T-helper 1 cell treated with Interleukin-12 subunit alpha and Interleukin-12 subunit beta and Interleukin-4 antibody, amounts not matched to agents 30 μg/mL and 1 μg/mL, for 36 hours (primary cell): ENCODE data around the gene CLIP4.

Experiments
- H3K27ac Mint-ChIP-seq: one replicate; pipeline ENCODE4 v1.8.0; 2021; ENCODE audit warnings: mild to moderate bottlenecking, mixed read lengths
- H3K27me3 Mint-ChIP-seq: one replicate; pipeline ENCODE4 v1.8.0; 2021; ENCODE audit warnings: low read depth, mixed read lengths
- H3K36me3 Mint-ChIP-seq: one replicate; pipeline ENCODE4 v1.8.0; 2021; ENCODE audit warnings: low read depth, mixed read lengths
- H3K4me1 Mint-ChIP-seq: one replicate; pipeline ENCODE4 v1.8.0; 2021; ENCODE audit warnings: low read depth, mixed read lengths
- H3K4me3 Mint-ChIP-seq: one replicate; pipeline ENCODE4 v1.8.0; 2021; ENCODE audit warnings: mild to moderate bottlenecking, moderate library complexity, mixed read lengths
- H3K9me3 Mint-ChIP-seq: one replicate; pipeline ENCODE4 v1.8.0; 2021; ENCODE audit warnings: mixed read lengths

The CLIP4 gene

DNA sequence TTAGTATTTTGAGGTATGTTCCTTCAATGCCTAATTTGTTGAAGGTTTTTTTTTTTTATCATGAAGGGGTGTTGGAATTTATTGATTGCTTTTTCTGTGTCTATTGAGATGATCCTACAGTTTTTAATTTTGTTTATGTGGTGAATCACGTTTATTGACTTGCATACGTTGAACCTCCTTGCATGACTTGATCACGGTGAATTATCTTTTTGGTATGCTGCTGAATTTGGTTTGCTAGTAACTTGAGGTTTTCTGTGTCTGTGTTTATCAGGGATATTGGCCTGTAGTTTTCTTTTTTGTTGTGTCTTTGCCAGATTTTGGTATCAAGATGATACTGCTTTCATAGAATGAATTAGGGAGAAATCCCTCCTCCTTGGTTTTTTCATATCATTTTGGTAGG is 23.9 kb downstream of the CLIP4 start:
- peaks cover 27% of the 10 kb centered on the region for H3K9me3 Mint-ChIP-seq
- H3K4me1 Mint-ChIP-seq: peaks cover 18% of the 10 kb centered on the region
- no peak overlapping the region for H3K27ac Mint-ChIP-seq
- H3K36me3 Mint-ChIP-seq: peaks cover 65% of the 10 kb centered on the region
- no peaks in the 10 kb centered on the region for H3K27me3 Mint-ChIP-seq
- H3K4me3 Mint-ChIP-seq: no peak overlapping the region

DNA sequence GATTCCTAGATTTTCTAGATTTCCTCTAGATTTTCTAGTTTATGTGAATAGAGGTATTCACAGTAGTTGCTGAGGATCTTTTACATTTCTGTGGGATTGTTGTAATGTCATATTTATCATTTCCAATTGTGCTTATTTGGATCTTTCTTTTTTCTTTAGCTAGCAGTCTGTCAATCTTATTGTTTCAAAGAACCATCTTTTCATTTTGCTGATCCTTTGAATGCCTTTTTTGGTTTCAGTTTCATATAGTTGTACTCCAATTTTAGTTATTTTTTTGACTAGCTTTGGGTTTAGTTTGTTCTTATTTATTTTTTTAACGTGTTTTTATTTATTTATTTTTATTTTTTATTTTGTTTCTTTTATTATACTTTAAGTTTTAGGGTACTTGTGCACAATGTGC is 24.5 kb downstream of the CLIP4 start:
- H3K4me3 Mint-ChIP-seq: no peak overlapping the region
- H3K36me3 Mint-ChIP-seq: peaks cover 64% of the 10 kb centered on the region
- H3K27ac Mint-ChIP-seq: no peak overlapping the region
- no peaks in the 10 kb centered on the region for H3K27me3 Mint-ChIP-seq
- peaks cover 27% of the 10 kb centered on the region for H3K9me3 Mint-ChIP-seq
- H3K4me1 Mint-ChIP-seq: peaks cover 18% of the 10 kb centered on the region

DNA sequence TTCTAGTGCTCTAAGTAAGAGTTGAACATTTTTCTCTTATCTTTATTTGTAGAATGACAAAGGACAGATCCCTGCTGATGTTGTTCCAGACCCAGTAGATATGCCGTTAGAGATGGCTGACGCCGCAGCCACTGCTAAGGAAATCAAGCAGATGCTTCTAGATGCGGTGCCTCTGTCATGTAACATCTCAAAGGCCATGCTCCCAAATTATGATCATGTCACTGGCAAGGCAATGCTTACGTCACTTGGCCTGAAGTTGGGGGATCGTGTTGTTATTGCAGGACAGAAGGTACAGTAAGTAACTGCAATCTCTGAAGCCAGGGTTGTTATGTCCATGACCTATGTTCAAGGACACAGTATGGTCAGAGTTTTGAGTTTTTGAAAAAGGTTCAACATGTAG is 28.4 kb downstream of the CLIP4 start:
- Mint-ChIP-seq H3K27ac (no peak overlapping the region), H3K36me3 (peaks cover 53% of the 10 kb centered on the region), H3K27me3 (no peaks in the 10 kb centered on the region), H3K4me3 (no peak overlapping the region), H3K4me1 (peaks cover 18% of the 10 kb centered on the region), H3K9me3 (peaks cover 17% of the 10 kb centered on the region)

DNA sequence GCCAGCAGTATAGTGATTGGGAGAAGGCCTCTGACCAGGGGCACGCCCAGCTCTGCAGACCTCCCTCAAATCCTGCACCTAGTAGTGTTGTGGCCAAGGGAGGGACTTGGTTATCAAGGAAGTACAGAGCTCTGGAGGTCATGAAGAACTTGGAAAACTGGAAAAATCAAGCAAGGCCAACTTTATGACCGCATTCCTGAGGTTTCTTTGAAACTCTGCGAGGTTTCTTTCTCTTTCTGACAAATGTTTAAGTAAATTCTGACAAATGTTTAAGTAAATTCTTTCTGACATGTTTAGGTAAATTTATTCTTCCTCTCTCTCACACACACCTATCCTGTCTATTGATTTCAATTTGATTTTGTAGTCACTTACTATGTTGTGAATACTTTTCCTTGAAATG is 31.0 kb downstream of the CLIP4 start:
- Mint-ChIP-seq H3K9me3 (peaks cover 1% of the 10 kb centered on the region), H3K36me3 (peaks cover 38% of the 10 kb centered on the region), H3K27ac (no peak overlapping the region), H3K27me3 (no peaks in the 10 kb centered on the region), H3K4me1 (peaks cover 5% of the 10 kb centered on the region), H3K4me3 (no peak overlapping the region)

DNA sequence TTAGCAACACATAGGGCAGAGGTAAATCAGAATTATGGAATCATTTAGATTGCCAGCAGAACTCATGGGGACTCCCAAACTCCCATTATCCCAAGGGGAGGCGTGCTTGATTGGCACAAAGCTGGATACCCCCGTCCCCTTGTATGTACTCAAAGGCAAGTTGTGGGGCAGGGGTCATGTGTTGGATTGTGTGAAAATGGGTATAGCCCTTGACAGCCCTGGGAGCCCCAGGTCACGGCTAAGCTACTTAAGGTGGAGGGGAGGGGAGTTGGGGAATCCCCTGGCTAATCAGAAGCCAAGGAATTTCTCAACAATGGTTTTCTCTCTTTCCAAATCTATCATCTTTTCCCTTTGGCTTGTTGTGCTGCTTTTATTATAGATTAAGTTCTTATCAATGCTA is 32.7 kb downstream of the CLIP4 start:
- peaks cover 44% of the 10 kb centered on the region for H3K36me3 Mint-ChIP-seq
- H3K27me3 Mint-ChIP-seq: no peaks in the 10 kb centered on the region
- no peaks in the 10 kb centered on the region for H3K9me3 Mint-ChIP-seq

DNA sequence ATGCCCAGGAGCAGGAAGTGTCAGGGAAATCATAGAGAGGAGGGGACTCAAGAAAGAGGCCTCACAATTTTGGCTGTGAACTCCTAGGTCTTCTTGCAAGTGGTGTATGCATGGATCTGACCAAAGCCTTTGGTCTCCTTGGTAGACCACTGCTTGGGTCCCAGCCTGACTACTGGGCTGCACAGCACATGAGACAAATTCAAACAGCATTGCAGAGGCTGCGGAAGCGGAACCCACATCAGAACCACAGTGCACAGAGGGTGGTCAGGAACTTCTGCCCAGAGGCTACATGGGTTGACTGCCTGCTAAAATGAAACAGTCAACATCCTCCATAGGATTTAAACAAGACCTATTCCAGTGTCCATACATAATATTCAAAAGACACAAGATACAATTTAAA is 39.4 kb downstream of the CLIP4 start:
- peaks cover 50% of the 10 kb centered on the region for H3K36me3 Mint-ChIP-seq
- no peaks in the 10 kb centered on the region for H3K9me3 Mint-ChIP-seq
- no peak overlapping the region for H3K27ac Mint-ChIP-seq
- no peak overlapping the region for H3K4me3 Mint-ChIP-seq
- H3K4me1 Mint-ChIP-seq: peaks cover 4% of the 10 kb centered on the region
- no peaks in the 10 kb centered on the region for H3K27me3 Mint-ChIP-seq

More for the DNA sequence above, 32.7 kb downstream of the CLIP4 start:
- Mint-ChIP-seq H3K4me1 (peaks cover 2% of the 10 kb centered on the region), H3K4me3 (no peak overlapping the region), H3K27ac (no peak overlapping the region)

DNA sequence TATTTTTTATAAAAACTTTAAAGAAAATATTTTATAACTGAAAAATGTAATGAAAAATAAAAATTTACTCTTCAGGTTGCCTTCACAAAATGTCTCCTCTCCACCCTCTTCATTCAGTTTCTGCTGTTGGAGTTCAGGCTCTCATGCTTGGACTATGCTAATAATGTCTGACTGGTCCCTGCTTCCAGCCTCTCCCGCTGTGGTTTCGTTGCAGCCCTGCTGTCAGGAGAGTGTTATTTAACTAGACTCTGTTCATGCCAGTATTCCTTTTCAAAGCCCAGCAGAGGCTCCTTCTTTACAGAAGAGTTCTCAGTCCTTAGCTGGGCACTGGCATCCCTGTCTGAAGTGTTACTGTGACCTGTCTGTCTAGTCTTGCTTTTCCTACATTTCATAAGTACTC is 40.4 kb downstream of the CLIP4 start:
- no peak overlapping the region for H3K4me3 Mint-ChIP-seq
- no peaks in the 10 kb centered on the region for H3K27me3 Mint-ChIP-seq
- H3K4me1 Mint-ChIP-seq: peaks cover 3% of the 10 kb centered on the region
- H3K27ac Mint-ChIP-seq: no peak overlapping the region
- H3K36me3 Mint-ChIP-seq: peaks cover 52% of the 10 kb centered on the region
- H3K9me3 Mint-ChIP-seq: no peaks in the 10 kb centered on the region

DNA sequence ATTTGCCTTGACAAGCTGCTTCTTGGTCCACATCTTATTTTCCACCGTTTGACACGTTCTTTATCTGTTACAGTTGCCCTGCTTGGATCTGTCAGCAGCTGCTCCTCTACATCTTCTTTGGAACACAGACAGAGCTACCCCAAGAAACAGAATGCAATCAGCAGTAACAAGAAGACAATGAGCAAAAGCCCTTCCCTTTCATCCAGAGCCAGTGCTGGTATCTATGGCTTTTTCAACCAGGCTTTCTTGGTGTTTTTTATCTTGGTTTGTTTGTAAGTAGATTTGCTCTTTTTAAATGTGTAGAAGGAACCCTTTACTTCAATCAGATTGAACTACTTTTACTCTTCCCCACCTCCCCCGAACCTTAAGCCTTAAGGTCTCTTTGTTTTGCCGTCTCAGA is 41.9 kb downstream of the CLIP4 start:
- no peaks in the 10 kb centered on the region for H3K9me3 Mint-ChIP-seq
- no peaks in the 10 kb centered on the region for H3K27me3 Mint-ChIP-seq
- peaks cover 3% of the 10 kb centered on the region for H3K4me1 Mint-ChIP-seq
- no peak overlapping the region for H3K4me3 Mint-ChIP-seq
- peaks cover 47% of the 10 kb centered on the region for H3K36me3 Mint-ChIP-seq
- no peak overlapping the region for H3K27ac Mint-ChIP-seq

DNA sequence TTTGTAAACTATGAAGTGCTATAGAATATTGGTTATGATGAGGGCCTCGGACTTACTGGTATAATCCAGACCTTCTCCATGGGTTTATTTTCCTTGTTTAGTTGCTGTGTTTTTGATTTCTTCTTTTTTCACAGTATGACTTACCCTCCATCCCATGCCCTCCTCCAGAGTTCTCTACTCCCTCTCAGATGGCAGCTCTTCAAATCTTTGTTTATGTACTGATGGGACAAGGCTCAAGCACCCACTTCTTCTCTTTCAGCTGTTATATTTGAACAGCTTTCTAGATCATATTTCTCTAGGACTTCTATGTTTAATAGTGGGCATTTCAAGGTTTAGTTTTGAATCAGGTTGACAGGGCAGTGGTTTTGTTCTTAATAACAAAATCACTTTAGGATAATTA is 43.9 kb downstream of the CLIP4 start:
- Mint-ChIP-seq H3K9me3 (no peaks in the 10 kb centered on the region), H3K4me1 (peaks cover 1% of the 10 kb centered on the region), H3K27me3 (no peaks in the 10 kb centered on the region), H3K36me3 (peaks cover 35% of the 10 kb centered on the region), H3K4me3 (no peak overlapping the region), H3K27ac (no peak overlapping the region)

DNA sequence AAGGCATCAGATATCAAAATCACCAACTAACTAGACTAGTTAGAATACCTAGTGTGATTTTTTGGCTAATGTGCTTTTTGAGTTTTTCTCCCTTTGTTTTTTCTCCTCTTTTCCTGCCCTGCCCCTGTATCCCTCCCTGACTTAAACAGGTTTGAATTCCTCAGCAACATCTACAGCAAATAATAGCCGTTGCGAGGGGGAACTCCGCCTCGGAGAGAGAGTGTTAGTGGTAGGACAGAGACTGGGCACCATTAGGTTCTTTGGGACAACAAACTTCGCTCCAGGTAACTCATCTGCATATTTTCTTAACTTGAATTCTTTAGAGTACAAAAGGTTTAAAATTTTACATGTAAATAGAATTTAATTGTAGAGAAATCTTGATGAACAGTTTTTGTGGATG is 45.0 kb downstream of the CLIP4 start:
- H3K4me1 Mint-ChIP-seq: peaks cover 1% of the 10 kb centered on the region
- no peaks in the 10 kb centered on the region for H3K27me3 Mint-ChIP-seq
- H3K4me3 Mint-ChIP-seq: no peak overlapping the region
- no peaks in the 10 kb centered on the region for H3K9me3 Mint-ChIP-seq
- peaks cover 31% of the 10 kb centered on the region for H3K36me3 Mint-ChIP-seq
- H3K27ac Mint-ChIP-seq: no peak overlapping the region

DNA sequence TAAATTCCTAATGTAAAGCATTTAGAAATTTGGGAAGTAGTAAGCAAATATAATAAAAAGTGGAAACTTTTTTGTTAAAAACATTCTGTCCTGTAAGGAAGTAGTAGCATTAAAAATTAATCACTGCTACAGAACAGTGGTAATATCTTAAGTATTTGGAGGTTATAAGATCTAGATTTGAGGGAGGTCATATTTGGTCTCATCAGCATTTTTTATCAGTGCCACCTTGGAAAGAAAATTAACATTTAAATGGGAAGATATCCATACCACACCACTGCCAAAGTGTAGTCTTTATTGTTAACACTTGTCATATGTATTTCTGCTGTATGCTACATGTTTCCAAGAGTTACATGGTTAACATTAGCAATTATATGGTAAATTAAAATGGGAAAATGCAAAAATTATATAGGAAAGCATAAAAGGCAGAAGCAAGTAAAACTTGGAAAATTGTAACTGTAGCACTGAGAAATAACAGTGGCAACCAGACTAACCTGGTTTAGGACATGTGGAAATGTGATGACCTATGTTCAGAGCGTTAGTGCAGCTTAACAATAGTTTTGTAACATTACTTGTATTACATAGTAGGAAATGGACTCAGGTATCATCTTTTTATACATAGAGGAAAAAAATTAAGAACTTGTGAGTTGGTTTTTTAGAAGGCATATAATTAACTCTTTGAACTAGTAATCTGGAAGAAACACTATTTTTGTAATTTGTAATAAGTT is 47.2 kb downstream of the CLIP4 start:
- no peaks in the 10 kb centered on the region for H3K4me1 Mint-ChIP-seq
- H3K27ac Mint-ChIP-seq: no peak overlapping the region
- H3K4me3 Mint-ChIP-seq: no peak overlapping the region
- peaks cover 28% of the 10 kb centered on the region for H3K36me3 Mint-ChIP-seq
- H3K9me3 Mint-ChIP-seq: no peaks in the 10 kb centered on the region
- H3K27me3 Mint-ChIP-seq: no peaks in the 10 kb centered on the region

DNA sequence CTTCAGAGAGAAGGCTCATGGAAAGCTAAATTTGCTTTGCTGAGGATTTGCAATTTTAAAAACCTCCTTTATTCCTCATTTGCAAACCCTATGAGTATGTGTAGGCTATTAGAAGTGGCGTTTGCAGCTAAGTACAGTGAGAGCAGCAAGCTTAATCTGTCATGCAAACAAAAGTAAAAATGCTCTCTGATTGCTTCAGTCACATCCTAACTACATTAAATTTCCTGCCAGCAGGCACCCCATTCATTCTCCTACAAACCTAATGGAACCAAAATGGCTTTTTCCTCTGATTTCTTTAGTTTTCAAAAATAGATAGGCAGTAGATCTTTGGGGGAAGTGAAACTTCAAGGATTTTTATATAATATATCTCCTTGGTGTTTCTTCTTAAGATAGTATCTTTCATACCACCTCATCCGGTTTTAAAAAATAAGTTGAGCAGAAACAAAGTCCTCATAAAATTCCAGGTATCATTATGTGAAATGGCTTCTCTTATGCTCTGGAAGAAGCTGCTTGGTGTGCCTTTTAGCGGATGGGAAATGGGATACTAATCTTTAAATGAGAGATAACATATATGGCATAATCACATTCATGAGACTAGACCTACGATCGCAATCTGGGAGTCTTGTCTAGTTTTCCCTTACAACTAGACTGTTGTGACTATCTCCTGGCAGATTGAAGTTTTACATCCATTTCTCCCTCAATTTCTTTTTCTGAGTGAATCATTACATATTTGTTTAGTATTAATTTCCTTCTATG is 49.1 kb downstream of the CLIP4 start:
- H3K4me3 Mint-ChIP-seq: no peak overlapping the region
- no peaks in the 10 kb centered on the region for H3K27me3 Mint-ChIP-seq
- H3K9me3 Mint-ChIP-seq: no peaks in the 10 kb centered on the region
- H3K4me1 Mint-ChIP-seq: no peaks in the 10 kb centered on the region
- peaks cover 23% of the 10 kb centered on the region for H3K36me3 Mint-ChIP-seq
- H3K27ac Mint-ChIP-seq: no peak overlapping the region

DNA sequence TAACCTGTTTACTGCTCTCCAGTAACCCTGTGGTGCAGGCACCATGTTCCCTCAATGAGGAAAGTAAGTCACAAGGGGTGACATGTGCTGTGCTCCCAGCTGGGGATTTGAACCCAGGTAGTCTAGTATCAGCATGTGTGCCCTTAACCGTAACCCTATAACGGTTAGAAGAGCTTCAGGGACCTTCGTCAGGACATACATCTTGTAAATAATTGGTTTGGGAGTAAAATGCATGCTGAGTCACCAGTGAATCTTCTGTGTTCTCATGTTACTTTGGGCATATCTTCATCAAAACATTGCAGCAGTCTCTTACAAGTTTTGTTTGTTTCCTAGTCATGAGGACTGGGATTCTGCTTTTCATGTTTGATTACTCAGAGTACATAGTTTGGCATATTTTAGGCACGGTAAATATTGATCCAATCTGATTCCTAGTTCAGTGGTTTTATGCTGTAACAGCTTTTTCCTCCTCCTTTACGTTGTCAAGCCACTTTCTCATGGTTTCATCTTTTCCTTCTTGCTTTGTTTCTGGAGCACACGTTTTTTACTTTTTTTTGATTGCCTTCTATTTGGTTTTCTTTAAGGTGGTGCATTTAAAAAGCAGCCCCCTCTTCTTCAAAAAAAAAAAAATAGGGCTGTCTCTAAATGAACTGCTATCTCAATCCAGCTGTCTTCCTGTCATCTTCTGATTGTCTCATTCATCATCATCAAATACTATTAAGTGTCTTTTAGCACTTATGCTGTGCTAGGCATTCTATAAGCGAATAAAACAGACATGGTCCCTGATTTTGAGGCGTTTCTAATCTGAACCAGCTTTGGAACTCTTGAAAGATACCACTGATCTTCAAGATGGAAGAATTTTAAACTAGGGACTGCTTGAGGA is 50.4 kb downstream of the CLIP4 start:
- H3K27ac Mint-ChIP-seq: no peak overlapping the region
- H3K4me1 Mint-ChIP-seq: no peaks in the 10 kb centered on the region
- no peaks in the 10 kb centered on the region for H3K27me3 Mint-ChIP-seq
- no peaks in the 10 kb centered on the region for H3K9me3 Mint-ChIP-seq
- H3K36me3 Mint-ChIP-seq: peaks cover 25% of the 10 kb centered on the region
- H3K4me3 Mint-ChIP-seq: no peak overlapping the region

DNA sequence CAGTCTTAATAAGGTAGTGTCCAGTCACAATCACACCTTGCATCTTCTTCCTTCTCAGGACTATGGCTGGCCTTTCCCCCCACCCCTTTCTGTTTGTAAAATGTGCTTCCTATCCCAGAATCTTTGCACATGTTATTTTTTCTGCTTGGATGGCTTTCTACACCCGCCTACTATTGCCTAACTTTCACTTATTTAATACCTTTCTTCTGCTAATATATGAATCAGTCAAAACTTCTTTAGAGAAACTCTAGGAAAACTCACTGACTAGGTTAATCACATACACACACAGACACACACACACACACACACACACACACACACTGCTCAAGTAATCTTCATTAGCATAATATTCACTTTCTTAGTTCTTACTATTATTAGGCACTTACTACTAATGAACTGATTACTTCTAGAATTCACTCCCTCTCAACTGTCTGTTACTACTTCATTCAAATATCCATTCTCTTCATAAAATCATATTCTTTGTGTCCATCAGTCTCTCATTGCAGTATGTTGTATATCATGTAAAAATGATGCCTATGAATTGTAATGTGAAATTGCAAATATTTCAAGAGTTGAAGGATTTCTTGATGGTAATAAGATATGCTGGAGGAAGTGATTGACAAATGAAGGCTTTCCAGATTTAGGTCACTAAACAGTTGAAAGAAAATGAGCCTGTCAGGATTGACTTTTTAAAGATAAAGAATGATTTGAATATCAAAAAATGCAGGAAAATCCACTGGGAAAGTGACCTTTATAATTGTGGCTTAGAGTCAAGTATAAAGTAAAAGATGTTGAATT is 51.2 kb downstream of the CLIP4 start:
- H3K4me1 Mint-ChIP-seq: no peaks in the 10 kb centered on the region
- H3K27ac Mint-ChIP-seq: no peak overlapping the region
- H3K27me3 Mint-ChIP-seq: no peaks in the 10 kb centered on the region
- no peak overlapping the region for H3K4me3 Mint-ChIP-seq
- peaks cover 26% of the 10 kb centered on the region for H3K36me3 Mint-ChIP-seq
- H3K9me3 Mint-ChIP-seq: no peaks in the 10 kb centered on the region
